Activated naive CD8-positive, alpha-beta T cell (primary cell): Measurements from ENCODE around the gene GATC.
A peak's percentile ranks its signal among the peaks of the same experiment; 100 is the strongest.

Experiments used
- H3K27ac Mint-ChIP-seq: one replicate; pipeline ENCODE4 v1.8.0; 2021; ENCODE audit warnings: mixed read lengths
- H3K27me3 Mint-ChIP-seq: one replicate; pipeline ENCODE4 v1.8.0; 2021; ENCODE audit warnings: mixed read lengths
- H3K36me3 Mint-ChIP-seq: one replicate; pipeline ENCODE4 v1.8.0; 2021; ENCODE audit warnings: mixed read lengths
- H3K4me1 Mint-ChIP-seq: one replicate; pipeline ENCODE4 v1.8.0; 2021; ENCODE audit warnings: low read depth, mixed read lengths
- H3K4me3 Mint-ChIP-seq: one replicate; pipeline ENCODE4 v1.8.0; 2021; ENCODE audit warnings: mild to moderate bottlenecking, mixed read lengths
- H3K9me3 Mint-ChIP-seq: one replicate; pipeline ENCODE4 v1.8.0; 2021; ENCODE audit warnings: low read depth, mixed read lengths

The GATC gene, protein sequence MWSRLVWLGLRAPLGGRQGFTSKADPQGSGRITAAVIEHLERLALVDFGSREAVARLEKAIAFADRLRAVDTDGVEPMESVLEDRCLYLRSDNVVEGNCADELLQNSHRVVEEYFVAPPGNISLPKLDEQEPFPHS

DNA sequence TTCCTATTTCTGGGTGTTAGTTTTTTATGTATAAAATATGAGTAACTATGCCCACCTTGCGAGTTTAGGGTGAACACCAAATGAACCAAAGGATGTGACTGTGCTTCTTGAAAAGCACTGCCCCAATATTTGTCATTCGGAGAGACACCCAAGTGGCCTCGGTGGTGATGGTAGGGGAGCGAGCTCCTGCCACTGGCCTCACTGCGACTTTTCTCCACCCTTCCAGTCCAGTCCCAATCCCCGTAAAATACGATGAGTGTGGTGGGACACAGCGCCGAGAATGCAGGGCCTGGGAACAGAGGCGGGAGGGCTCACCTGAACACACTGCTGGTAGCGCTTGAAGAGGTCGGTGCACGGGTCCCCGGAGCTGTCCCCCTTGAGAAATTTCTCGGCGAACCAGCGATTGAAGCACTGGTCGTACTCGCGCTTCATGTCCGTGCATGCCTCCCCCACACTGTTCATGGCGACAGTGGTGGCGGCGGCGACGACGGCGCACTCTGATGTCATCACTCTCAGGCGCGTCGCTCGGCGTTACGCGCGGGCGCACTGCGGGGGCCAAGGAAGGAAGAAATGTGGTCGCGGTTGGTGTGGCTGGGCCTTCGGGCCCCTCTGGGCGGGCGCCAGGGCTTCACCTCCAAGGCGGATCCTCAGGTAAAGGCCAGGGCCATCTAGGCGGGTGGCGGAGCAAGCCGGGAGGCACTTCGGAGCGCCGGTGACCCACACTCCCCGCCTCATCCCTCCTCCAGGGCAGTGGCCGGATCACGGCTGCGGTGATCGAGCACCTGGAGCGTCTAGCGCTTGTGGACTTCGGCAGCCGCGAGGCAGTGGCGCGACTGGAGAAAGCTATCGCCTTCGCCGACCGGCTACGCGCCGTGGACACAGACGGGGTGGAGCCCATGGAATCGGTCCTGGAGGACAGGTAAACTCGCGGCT lies at the start of gene GATC, which contains the start of gene TRIAP1:
Gene GATC (plus strand): TSS at position 534 of the 933 bp plus-strand sequence. CDS start 37 bp downstream, at position 571.
Gene TRIAP1 (minus strand): TSS at position 474 of the 933 bp plus-strand sequence. CDS start 12 bp downstream, at position 462.
- peaks cover 3% of the 10 kb centered on the region for H3K36me3 Mint-ChIP-seq

DNA sequence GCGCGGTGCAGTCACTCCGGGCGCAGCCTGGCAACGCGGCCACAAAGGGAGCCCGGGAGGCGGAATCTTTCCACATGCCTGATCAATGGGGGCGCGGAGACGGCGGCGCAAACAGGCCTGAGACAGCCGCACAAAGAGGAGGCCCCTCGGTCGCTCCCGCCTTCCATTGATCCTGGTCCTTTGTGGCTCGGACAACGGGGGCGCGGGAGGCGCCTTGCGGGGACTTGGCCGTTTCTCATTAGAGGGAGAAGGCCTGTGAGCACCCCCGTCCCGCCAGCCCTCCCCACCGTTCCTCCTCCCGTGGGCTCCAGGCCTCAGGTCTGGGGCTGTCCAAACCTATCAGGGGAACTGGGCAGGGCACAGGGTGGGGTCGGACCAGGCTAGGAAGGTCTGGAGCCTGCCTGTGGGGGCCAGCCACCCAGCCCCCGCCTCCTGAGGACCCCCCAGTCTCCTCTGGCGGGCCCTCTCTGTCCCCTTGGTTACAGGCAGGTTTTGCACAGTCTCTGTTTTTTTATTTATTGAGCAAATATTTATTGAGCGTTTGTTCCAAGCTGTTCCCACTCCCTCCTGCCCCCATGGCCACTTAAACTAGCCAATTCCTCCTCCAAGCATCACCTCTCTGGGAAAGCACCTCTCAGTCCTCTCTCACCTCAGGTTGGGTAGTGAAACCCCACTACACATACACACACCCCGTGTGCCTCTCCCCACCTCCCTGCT lies 48.3 kb upstream of the GATC start:
- Mint-ChIP-seq H3K4me1 (peaks cover 2% of the 10 kb centered on the region), H3K27me3 (peaks cover 14% of the 10 kb centered on the region), H3K27ac (no peak overlapping the region), H3K9me3 (no peaks in the 10 kb centered on the region), H3K4me3 (no peak overlapping the region), H3K36me3 (no peaks in the 10 kb centered on the region)

More for the DNA sequence above, at the start of gene GATC, which contains the start of gene TRIAP1:
- peak within 1 kb of the TSS; percentile 98 for H3K27ac Mint-ChIP-seq
- peak within 1 kb of the TSS; percentile 97 for H3K4me3 Mint-ChIP-seq
- no peaks in the 10 kb centered on the region for H3K9me3 Mint-ChIP-seq
- no peaks in the 10 kb centered on the region for H3K27me3 Mint-ChIP-seq
- peaks cover 38% of the 10 kb centered on the region for H3K4me1 Mint-ChIP-seq

DNA sequence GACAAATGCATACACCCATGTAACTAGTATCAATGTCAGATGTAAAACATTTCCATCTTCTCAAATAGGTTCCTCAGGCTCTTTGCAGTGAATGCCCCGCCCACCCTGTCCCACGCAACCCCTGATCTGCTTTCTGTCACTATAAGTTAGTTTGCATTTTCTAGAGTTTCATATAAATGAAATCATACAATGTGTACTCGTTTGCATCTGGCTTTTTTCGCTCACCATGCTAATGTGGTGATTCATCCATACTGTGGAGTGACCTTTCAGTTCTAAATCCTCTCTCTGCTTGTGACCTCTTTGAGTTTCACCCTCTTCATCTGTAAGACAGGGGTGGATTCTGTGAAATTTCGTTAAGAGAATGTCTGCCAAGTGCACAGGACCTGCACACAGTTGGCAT lies 46.7 kb upstream of the GATC start:
- Mint-ChIP-seq H3K9me3 (no peaks in the 10 kb centered on the region), H3K27ac (no peak overlapping the region), H3K36me3 (no peaks in the 10 kb centered on the region), H3K4me1 (peaks cover 3% of the 10 kb centered on the region), H3K4me3 (no peak overlapping the region), H3K27me3 (peaks cover 14% of the 10 kb centered on the region)

DNA sequence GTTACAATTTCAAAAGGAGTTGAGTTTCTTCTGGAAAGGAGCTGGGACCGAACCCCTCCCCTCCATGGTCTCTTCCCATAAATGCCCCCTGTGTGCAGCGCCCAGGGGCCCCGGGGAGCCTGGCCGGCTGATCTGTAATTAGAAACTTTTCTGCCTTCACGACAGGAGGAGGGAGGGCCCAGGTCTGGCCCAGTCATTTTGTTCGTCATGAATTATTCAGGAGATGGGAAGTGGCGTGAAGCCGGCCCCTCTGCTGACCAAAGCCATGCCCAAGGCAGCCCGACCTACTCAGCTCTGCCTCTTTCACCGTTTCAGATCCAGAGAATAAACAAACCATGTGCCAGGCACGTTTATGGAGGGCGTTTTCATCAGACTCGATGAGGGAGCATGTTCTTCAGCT lies 44.0 kb upstream of the GATC start:
- peaks cover 7% of the 10 kb centered on the region for H3K27me3 Mint-ChIP-seq

DNA sequence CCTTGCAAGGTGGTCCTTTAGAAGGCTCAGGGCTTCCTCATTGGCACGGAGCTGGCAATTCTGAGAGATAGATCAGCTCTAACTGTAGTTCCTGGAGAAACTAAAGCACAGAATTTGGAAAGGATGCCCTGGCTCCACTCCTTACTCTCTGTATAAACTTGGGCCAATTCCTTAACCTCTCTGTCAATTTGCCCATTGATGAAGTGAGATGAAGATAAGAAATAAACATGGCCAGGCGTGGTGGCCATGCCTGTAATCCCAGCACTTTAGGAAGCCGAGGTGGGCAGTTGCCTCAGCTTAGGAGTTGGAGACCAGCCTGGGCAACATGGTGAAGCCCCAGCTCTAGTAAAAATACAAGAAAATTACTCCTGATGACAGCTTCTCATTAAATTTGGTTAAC lies 42.4 kb upstream of the GATC start:
- Mint-ChIP-seq H3K27me3 (peaks cover 5% of the 10 kb centered on the region), H3K9me3 (no peaks in the 10 kb centered on the region), H3K27ac (no peak overlapping the region), H3K4me3 (no peak overlapping the region), H3K4me1 (peaks cover 2% of the 10 kb centered on the region), H3K36me3 (no peaks in the 10 kb centered on the region)

More for the DNA sequence above, 44.0 kb upstream of the GATC start:
- peaks cover 2% of the 10 kb centered on the region for H3K4me1 Mint-ChIP-seq
- no peak overlapping the region for H3K4me3 Mint-ChIP-seq
- no peaks in the 10 kb centered on the region for H3K9me3 Mint-ChIP-seq
- no peak overlapping the region for H3K27ac Mint-ChIP-seq
- no peaks in the 10 kb centered on the region for H3K36me3 Mint-ChIP-seq

DNA sequence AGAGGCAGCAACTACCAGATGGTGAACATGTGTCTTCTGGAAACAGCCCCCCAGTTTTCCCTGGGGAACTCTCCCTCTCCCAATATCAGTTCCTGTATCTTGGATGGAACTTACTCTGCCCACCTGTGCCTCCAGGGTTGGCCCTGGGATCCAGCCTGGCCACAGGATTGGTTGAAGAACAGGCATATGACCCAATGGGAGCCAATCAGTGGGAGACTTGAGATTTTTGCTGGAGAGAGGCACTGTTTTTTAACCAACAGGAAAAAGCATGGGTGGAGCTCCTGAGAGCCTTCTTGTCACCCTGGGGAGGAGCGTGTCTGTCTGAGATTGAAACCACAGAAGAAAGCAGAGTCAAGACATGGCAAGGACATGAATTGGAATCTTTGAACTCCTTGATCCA lies 42.0 kb upstream of the GATC start:
- Mint-ChIP-seq H3K4me1 (peaks cover 2% of the 10 kb centered on the region), H3K27me3 (peaks cover 5% of the 10 kb centered on the region), H3K36me3 (no peaks in the 10 kb centered on the region), H3K27ac (no peak overlapping the region), H3K4me3 (no peak overlapping the region), H3K9me3 (no peaks in the 10 kb centered on the region)

DNA sequence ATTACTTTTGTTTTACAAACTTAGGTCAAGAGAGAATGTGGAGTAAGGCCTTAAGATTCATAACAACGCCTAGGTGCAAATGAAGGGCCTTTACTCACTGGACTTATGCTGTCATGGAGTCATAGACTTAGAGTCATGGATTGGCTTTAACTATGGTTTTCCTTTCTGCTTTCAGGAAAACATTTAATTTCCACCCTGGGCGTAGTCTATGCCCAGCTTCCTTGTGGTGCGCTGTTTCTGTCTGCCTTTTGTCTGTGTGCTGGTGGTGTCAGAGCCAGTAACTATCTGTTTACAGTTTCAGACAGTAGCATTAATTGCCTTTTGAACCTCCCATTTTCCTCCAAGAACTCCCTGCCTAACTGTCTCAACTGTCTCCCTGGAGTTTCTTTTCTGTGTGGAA lies 40.2 kb upstream of the GATC start:
- no peaks in the 10 kb centered on the region for H3K9me3 Mint-ChIP-seq

DNA sequence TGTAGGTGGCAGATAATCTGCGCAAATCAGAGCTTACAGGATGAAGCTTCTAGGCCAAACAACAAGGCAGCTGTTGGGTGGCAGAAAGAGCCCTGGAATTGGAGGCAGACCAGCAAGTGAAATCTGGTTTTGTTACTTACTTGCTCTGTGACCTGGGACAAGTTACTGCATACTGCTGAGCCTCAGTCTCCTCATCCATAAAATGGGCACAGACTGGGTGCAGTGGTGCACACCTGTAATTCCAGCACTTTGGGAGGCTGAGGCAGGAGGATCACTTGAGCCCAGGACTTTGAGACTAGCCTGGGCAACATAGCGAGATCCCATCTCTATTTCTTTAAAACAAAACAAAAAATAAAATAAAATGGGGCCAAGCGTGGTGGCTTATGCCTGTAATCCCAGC lies 39.7 kb upstream of the GATC start:
- Mint-ChIP-seq H3K4me1 (peaks cover 2% of the 10 kb centered on the region), H3K27ac (no peak overlapping the region), H3K9me3 (no peaks in the 10 kb centered on the region)

More for the DNA sequence above, 40.2 kb upstream of the GATC start:
- no peaks in the 10 kb centered on the region for H3K36me3 Mint-ChIP-seq
- H3K27me3 Mint-ChIP-seq, result no peaks in the 10 kb centered on the region
- H3K4me3 Mint-ChIP-seq, result no peak overlapping the region
- peaks cover 2% of the 10 kb centered on the region for H3K4me1 Mint-ChIP-seq
- no peak overlapping the region for H3K27ac Mint-ChIP-seq

DNA sequence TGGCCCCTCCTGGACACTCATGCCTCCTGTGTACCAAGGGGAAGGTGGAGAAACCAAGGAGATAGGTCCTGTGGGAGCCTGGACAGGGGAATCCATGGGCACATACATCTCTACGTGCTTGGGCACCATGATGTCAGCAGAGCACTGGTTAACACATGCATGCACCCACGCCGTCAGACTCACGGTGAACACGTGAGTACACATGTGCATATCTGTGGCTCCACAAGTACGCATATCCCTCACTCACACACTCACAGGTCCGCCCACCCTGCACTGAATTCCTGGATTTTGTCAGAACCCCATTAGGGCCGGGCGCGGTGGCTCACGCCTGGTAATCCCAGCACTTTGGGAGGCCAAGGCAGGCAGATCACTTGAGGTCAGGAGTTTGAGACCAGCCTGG lies 37.5 kb upstream of the GATC start:
- H3K9me3 Mint-ChIP-seq, result no peaks in the 10 kb centered on the region
- no peak overlapping the region for H3K4me3 Mint-ChIP-seq
- H3K36me3 Mint-ChIP-seq, result no peaks in the 10 kb centered on the region
- H3K27me3 Mint-ChIP-seq, result peaks cover 2% of the 10 kb centered on the region
- no peak overlapping the region for H3K27ac Mint-ChIP-seq
- peaks cover 2% of the 10 kb centered on the region for H3K4me1 Mint-ChIP-seq

More for the DNA sequence above, 39.7 kb upstream of the GATC start:
- Mint-ChIP-seq H3K27me3 (no peaks in the 10 kb centered on the region), H3K36me3 (no peaks in the 10 kb centered on the region), H3K4me3 (no peak overlapping the region)

DNA sequence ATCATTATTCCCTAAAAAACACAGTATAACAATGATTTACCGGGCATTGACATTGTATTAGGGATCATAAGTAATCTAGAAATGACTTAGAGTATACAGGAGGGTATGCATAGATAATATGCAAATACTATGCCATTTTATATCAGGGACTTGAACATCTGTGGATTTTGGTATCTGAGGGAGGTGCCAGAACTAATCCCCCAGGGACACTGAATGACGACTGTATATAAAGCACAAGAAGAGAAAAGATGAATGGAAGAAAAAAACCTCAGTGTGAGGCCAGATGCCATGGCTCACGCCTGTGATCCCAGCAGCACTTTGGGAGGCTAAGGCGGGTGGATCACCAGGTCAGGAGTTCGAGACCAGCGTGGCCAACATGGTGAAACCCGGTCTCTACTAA lies 33.8 kb upstream of the GATC start:
- Mint-ChIP-seq H3K36me3 (no peaks in the 10 kb centered on the region), H3K27ac (no peak overlapping the region)

DNA sequence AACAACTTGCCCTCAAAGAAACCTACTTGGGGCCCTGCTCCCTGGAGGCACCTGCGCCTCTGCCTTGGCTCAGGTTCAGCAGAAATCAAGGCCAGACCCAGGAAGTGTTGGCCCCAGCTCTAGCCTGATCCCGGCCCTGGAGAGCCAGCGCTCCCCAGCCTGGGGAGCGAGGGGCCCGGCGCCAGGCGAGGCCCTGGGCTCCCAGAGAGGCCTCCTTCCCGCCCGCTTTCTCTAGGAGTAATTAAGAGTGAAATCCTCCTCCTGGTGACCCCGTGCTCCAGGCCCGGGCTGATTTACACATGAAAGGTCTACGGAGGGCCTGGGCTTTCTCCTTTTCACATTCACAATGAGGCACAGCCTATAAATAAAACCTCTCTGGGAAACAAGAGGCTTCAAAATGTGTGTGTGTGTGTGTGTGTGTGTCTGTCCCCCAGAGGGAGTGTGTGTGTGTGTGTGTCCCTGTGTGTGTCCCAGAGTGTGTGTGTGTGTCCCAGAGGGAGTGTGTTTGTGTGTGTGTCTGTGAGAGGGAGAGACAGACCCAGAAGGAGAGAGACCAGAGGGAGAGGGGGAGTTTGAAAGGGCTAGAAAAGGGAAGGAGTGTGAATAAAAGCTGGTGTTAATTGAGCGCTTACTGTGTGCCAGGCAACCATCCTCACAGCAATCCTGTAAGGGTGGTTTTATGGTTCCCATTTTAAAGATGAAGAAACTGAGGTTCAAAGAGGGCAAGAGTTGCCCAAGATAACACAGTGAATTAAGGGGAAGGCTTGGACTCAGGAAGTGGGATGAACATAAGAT lies 32.1 kb upstream of the GATC start:
- H3K27me3 Mint-ChIP-seq, result peaks cover 2% of the 10 kb centered on the region
- no peaks in the 10 kb centered on the region for H3K9me3 Mint-ChIP-seq
- no peak overlapping the region for H3K27ac Mint-ChIP-seq
- H3K4me1 Mint-ChIP-seq, result no peaks in the 10 kb centered on the region
- H3K4me3 Mint-ChIP-seq, result no peak overlapping the region
- no peaks in the 10 kb centered on the region for H3K36me3 Mint-ChIP-seq

More for the DNA sequence above, 33.8 kb upstream of the GATC start:
- Mint-ChIP-seq H3K27me3 (peaks cover 2% of the 10 kb centered on the region), H3K4me3 (no peak overlapping the region), H3K4me1 (no peaks in the 10 kb centered on the region), H3K9me3 (no peaks in the 10 kb centered on the region)

DNA sequence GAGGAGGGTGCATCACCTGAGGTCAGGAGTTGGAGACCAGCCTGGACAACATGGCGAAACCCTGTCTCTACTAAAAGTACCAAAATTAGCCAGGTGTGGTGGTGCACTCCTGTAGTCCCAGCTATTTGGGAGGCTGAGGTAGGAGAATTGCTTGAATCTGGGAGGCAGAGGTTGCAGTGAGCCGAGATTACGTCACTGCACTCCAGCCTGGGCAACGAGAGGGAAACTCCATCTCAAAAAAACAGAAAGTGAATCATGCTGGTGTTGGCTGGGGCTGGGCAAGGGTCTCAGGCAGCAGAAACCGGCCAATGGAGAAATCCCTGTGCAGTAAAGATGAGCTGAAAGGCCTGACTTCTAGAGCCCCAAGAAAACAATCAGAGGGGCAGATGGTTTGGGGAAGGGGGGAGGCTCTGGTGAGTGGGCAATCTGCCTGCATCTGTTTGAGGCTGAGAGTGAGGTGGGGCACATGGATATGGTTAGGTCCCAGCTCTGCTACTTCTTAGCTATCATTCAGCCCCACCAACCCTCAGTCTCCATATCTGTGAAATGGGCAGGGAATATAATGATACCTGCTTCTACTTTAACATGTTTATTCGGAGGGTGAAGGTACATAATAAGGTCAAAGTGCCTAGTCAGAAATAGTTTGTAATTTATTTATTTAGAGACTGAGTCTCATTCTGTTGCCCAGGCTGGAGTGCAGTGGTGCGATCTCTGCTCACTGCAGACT lies 29.6 kb upstream of the GATC start:
- Mint-ChIP-seq H3K4me3 (no peak overlapping the region), H3K9me3 (no peaks in the 10 kb centered on the region), H3K27me3 (peaks cover 2% of the 10 kb centered on the region), H3K27ac (no peak overlapping the region), H3K4me1 (no peaks in the 10 kb centered on the region), H3K36me3 (no peaks in the 10 kb centered on the region)

DNA sequence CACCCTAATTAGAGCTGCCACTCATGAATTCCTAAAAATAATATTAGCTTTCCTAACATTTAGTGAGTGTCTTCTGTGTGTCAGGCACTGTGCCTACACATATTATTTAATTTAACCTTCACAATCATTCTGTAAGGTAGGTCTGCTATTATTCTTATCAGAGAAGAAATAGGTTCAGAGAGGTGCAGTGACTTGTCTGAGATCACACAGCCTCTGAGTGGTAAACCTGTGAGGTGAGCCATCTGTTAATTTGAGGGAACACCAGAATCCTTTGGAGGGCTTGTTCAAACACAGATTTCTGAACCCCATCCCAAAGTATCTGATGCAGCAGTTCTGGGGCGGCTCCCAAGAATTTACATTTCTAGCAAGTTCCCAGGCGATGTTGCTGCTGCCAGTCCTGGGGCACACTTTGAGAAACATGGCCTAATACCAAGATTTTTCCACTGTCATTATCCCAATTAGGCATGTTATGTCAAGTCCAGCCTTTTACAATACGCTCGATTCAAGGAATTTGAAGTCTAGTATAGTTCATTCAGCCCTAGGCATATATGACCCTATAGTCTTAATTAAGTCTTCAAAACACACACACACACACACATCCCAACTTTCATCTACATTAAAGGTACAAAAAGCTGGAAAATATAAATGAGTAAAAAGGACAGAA lies 28.2 kb upstream of the GATC start:
- no peak overlapping the region for H3K4me3 Mint-ChIP-seq

More for the DNA sequence above, 28.2 kb upstream of the GATC start:
- no peaks in the 10 kb centered on the region for H3K27me3 Mint-ChIP-seq
- no peak overlapping the region for H3K27ac Mint-ChIP-seq
- H3K36me3 Mint-ChIP-seq, result no peaks in the 10 kb centered on the region
- no peaks in the 10 kb centered on the region for H3K9me3 Mint-ChIP-seq
- no peaks in the 10 kb centered on the region for H3K4me1 Mint-ChIP-seq
